Central memory CD4-positive, alpha-beta T cell (primary cell): ENCODE measurements around the gene TOP1.
"Not testable (repeated sequence)": the region's sequence is repeated elsewhere in the genome, so short reads cannot be mapped to it uniquely, and the experiment has no call there.

Experiments used
- DNase-seq: peaks from one replicate; pipeline ENCODE4 v3.0.0; 2022

Gene TOP1

DNA sequence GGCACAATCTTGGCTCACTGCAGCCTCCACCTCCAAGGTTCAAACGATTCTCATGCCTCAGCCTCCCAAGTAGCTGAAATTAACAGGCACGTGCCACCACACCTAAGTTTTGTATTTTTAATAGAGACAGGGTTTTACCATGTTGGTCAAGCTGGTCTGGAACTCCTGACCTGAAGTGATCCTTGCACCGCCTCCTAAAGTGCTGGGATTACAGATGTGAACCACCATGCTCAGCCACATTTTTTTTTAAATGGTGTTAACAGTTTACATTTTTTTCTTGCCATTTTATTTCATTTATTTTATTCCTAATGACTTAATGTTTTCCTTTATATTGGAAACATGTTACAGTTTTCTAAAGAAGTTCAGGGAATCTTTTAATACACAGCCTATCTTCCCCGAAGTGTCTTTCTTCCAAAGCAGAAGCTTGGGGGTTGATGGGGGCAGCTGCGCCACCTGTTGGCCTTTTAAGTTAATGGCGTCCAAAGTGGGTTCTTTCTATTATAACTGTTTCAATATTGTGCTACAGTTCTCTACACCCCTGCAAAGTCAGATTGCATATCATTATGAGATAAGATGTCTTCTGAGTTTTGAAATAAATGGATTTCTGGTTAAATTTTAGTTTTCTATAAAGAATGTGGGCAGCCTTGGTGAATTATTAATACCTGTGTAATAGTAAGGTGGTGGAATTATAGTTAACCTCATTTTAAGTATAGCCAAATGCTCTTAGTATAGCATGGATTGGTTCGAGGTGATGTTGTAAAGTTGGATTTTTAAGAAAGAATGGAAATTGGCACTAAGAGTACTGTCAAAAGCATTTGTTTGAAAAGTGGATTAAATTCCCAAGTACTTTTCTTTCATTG is 66.7 kb downstream of the TOP1 start:
- peak; percentile 50 for DNase-seq

DNA sequence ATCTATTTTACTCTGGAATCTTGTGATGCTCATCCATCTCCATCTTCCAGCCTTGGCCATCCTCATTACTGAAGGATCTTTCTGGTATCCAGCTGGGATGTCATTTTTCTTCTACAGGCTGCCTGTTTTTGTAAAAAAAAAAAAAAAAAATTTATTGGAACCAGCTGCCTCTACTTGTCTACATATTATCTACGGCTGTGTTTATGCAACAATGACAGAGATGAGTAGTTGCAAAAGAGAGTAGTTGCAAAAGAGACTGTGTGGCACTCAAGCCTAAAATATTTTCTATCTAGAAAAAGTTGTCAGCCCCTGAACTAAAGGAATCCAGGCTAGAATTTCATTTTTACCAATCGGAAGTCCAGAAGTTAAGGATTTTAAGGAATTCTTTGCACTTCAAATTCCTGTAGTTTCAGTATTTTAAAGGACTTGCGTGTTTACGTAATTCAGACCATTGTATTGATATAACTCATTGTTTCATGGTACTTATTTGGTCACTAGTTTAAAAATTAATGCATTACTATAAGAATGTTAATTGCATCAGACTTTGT is 70.2 kb downstream of the TOP1 start:
- DNase-seq, result no peak

DNA sequence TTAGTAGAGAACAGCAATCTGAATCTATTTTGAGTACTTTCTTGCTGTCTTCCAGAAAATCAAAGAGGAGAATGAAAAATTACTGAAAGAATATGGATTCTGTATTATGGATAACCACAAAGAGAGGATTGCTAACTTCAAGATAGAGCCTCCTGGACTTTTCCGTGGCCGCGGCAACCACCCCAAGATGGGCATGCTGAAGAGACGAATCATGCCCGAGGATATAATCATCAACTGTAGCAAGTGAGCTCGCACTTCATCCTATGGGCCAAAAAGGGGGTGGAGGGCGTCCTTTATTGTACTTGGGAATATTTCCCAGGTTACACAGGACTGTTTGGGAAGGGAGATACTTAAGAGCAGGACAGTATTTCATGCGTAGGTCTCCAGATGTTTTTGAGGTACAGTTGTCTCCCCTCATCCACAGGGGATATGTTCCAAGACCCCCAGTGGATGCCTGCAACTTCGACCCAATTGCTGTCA is 71.4 kb downstream of the TOP1 start:
- no peak for DNase-seq

DNA sequence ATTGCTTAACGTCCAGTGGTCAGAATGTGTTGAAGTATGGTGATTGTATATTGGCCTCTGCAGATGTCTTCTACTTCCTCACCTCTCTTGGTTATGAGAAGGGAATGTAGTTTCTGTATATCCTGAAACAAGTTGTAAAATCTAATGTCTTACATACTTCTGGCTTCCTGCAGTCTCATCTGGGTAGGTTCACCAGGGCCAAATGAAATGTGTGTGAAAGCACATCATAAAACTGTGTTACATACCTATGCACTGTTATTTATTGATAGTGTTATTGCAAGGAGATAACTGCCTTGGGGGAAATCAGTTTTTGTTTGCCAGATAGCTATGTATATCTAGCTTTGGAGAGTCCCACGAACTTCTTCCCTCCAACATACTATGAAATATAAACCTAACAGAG is 73.0 kb downstream of the TOP1 start:
- no peak for DNase-seq

DNA sequence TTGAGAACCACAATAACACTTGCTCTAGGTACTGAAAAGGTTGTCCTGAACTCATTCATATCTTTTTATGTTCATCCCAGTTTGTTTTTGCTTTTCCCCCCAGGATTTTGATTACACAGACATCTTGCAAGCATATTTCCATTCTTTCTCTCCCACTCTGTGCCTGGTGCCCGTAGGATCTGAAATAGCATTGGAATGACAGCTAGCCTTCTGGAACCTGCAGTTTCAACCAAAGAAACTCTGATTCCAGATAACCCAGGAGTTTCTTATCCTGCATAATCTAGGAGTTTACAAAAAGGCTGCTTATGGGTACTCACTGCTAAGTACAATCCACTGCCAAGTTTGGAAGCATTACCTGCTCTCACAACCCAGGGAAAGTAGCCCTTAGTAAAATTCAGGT is 79.9 kb downstream of the TOP1 start:
- DNase-seq, result no peak

DNA sequence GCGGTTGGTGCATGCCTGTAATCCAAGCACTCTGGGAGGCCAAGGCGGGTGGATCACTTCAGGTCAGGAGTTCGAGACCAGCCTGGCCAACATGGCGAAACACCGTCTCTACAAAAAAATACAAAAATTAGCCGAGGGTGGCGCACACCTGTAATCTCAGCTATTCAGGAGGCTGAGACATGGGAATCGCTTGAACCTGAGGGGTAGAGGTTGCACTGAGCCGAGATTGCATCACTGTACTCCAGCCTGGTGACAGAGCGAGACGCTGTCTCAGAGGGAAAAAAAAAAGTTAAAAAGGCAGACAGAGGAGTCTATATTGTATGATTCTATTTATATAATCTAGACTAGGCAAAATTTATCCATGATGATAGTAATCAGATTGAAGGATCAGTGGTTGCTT is 81.4 kb downstream of the TOP1 start:
- DNase-seq, result no peak

DNA sequence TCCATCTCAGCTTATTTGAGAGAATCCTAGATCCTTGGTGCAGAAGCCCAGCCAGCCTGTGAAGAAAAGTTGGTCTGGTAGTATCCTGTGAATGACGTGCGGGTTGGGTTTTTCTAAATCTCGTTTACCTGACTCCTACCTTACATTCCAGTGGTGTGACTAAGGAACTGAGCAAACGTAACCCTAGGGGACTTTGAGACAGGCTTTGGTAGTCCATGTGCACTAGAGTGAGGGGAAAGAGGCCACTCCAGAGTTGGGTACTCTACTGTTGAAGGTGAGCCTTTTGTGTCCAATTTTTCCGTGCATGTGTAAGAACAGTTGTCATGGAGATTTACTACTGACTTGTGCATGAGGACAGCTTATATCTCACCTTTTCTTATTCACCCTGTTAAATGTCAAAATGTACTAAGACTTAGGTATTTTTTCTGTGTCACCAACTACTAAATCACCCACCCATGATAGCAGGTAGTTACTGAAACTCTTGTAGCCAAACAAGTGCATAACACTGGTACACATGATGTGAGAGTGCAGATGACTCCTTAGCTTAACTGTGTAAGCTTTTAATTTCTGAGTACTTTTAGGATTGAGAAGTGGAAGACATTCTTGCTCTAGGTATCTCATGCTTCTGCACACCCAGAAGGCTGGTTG is 82.4 kb downstream of the TOP1 start:
- no peak for DNase-seq

DNA sequence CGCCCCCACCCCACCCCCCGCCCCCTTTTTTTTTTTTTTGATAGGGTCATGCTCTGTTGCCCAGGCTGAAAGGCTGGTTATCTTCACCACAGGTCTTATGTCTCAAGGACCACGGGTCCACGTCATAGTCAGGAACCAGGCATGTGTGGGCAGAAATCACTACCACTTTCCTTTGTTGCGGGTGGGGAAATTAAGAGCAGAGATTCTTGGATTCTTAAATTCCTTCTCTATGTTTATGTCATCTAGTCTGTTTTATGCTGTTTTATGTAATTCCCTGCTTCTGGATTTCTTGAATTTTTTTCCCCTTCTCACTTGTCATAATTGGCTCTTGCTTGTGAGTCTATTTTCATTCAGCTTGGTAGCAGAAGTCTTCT is 82.9 kb downstream of the TOP1 start:
- DNase-seq, result no peak

DNA sequence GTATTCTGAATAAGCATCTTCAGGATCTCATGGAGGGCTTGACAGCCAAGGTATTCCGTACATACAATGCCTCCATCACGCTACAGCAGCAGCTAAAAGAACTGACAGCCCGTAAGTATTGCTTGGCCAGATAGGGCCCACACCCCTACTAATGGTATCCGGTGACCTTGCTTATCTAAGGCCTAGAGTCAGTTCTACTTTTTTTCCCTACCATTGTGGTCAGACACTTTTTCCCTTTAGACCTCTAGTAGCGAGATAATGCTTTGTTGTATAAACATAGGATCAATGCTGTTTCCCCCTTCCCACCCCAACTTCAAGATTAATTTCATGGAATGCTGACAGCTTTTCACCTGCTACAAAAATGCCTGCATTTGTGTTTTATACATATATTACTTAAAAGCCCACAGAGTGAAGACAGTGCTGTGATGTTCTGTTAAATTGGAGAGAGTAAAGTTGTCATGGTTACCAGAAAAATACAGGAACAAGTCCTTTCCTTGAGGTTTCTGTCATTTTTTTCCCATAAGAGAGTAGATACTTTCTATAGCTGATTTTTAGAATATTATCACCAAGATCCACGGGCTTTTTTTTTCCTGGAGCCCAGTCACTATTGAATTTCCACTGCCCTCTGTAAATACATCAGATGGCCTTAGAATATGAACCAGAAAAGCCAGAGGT is 87.8 kb downstream of the TOP1 start:
- no peak for DNase-seq

DNA sequence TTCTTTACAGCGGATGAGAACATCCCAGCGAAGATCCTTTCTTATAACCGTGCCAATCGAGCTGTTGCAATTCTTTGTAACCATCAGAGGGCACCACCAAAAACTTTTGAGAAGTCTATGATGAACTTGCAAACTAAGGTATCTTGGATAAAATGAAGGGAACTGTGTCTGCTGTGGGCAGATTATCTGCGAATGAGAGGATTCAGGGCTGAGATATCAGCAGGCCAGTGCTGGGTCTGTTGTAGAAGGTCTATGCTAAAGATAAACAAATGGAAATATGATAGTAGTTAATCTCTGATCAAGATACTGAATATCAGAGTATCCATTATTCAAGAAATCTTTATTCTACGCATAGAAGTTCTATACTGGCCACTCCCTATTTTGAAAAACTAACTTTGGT is 89.5 kb downstream of the TOP1 start:
- DNase-seq, result not testable (repeated sequence)

DNA sequence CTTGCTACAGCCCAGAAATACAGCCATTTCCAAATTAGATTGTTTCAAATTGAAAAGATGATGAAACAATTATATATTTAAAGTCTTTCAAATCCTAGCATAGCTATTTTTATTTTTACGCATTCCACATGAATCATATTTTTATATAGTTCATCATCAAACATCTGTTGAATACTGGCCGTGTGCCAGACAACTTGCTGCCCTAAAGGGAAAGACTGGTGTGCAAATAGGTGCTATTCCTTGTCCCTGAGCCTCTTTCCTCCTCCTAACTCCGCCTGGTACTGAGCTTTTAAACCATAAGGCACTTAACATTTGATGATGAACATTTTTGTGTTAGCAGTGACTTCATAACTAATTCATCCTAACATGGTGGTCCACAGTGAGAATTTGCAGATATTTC is 90.0 kb downstream of the TOP1 start:
- DNase-seq, result no peak

DNA sequence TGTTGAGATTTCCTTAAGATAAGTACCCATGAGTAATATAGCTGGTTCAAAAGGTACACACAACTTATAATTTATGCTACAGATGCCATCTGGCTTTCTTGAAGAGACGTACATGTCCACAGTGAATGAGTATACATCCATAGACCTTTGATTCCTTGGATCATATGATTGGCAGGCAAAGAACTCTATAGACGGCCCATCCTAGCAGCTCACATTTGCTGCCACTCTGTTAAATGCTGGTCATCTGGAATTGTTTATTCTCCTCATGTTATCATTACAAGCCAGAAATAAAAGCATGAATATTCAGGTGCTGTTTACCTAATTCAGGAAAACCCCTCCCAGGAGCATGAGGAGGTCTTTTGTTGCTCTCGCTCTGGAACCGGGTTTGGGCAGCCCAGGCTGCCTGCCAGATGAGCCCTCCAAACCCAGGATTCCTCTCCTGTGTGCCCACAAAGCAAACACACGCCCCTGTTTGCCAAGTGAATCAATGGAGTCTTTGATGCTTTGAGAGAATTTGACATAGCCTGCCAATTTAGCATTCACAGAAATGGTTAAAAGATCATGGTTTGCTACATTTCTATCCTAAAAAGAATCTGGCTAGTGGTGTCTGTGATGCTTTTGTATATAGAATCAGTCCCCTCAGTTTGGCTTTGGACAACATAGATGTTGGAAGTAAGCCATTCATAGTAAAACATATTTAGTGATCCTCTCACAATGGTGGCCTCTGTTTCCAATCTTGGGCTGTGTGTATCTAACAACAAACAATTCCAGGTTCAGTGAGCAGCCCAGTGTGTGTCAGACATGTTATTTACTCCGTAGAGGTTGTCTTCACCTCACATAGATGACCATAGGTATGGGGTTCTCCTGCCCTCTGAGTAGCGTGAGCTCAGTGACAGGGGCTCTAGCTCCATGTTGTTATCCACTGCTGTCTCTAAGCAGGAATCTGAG is 91.3 kb downstream of the TOP1 start:
- DNase-seq, result no peak

DNA sequence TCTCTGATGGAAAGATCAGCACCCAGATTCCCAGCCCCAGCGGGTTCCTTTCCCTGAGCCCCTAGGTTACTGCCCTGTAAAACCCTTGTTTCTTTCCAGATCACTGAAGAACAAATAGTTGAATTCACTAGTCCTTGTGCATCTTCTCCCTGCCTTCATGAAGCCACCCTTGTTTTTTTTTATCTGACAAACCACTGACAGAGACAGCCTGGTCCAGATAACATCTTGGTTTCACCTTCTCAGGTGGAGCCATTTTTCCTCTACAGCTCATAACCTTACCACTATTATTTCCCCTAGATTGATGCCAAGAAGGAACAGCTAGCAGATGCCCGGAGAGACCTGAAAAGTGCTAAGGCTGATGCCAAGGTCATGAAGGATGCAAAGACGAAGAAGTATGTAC is 92.8 kb downstream of the TOP1 start:
- no peak for DNase-seq

DNA sequence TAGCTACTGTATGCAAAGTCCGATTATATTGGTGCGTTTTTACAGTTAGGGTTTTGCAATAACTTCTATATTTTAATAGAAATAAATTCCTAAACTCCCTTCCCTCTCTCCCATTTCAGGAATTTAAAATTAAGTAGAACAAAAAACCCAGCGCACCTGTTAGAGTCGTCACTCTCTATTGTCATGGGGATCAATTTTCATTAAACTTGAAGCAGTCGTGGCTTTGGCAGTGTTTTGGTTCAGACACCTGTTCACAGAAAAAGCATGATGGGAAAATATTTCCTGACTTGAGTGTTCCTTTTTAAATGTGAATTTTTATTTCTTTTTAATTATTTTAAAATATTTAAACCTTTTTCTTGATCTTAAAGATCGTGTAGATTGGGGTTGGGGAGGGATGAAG is 95.0 kb downstream of the TOP1 start:
- no peak for DNase-seq

DNA sequence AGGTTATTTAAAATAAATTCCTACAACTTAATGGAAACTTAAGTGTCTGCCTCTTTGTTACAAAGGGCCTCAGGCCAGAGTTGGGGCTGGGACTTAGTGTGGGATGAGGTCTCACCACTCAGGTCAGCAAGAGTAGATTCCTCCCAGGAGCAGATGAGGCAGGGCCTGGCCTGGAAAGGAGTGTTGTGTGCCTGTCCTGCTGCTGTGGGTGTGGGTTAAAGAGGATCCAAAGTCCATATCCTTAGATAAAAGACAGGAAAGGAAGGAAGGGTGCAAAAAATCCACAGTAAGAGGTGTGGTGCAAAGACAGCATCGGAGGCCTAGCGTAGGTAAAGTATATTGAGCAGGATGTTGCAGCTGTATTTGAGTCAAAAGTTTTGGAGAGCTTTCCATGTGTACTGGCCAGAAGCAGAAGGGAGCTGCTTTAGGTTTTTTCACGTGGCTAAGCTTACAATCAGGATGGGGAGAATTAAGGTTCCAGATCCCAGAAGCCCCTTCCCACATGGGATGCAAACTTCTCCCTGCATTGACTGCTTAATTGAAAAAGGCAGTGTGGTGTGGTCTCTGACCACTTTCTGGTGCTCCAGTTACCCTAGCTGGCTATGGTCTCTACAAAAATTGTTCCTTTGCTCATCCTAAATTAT is 96.0 kb downstream of the TOP1 start:
- no peak for DNase-seq

DNA sequence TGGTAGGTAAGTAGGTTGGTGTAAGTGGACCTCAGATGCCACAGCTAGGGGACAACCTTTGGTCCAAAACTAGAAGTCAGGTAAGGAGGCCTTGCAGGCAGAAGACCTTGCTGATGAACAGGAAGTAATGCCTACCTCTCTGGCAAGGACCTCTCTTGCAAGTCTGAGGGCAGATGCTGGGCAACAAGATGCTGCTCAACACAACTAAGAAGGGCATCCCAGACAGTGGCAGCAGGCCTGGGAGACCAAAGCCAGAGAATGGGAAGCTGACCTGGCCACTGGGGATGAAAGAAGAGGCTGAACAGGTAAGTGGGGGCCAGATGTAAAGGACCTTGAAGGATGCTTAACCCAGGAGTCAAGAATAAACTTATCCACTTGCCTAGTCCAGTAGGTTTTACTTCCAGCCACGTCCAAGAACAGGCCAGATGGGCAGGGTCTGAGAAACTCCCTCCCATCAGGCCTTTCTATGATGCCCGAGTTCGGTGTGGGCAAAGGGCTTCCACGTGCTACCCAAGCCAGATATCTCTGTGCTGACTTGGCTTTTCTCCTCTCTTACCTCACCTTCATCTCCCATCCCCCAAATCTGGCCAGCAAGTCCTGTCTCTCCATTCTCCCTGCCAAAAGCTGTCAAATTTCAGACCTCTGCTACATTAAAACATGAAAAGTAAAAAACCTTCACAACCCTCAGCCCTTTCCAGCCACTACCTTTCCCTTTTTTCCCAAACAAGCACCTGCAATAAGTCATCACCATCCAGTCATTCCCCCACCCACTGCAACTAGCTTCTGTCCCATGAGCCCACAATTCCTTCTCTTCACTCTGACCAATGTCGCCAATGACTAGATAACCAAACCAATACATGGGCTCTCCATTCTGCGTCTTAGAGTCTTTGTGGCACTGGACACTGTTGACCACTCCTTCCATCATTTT is 97.2 kb downstream of the TOP1 start:
- no peak for DNase-seq

DNA sequence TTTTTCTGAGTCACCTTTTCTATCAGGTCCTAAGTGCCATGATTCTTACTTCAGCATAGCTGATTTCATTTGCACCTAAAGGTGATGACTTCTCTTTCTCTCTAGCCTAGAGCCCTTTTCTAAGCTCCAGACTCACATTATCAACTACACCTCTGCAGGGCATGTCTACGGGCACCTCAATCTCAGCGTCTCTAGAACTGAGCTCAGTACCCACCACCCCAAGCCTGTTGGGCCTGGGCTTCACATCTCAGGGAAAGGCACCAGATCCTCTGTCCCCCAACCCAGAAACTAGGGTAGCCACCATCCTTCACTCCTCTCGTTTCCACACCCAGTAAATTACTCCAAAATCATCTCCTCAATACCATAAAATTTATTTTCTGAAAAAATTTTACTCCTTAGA is 98.1 kb downstream of the TOP1 start:
- DNase-seq, result no peak

DNA sequence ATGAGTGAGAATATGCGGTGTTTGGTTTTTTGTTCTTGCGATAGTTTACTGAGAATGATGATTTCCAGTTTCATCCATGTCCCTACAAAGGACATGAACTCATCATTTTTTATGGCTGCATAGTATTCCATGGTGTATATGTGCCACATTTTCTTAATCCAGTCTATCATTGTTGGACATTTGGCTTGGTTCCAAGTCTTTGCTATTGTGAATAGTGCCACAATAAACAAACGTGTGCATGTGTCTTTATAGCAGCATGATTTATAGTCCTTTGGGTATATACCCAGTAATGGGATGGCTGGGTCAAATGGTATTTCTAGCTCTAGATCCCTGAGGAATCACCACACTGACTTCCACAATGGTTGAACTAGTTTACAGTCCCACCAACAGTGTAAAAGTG is 99.7 kb downstream of the TOP1 start:
- not testable (repeated sequence) for DNase-seq

DNA sequence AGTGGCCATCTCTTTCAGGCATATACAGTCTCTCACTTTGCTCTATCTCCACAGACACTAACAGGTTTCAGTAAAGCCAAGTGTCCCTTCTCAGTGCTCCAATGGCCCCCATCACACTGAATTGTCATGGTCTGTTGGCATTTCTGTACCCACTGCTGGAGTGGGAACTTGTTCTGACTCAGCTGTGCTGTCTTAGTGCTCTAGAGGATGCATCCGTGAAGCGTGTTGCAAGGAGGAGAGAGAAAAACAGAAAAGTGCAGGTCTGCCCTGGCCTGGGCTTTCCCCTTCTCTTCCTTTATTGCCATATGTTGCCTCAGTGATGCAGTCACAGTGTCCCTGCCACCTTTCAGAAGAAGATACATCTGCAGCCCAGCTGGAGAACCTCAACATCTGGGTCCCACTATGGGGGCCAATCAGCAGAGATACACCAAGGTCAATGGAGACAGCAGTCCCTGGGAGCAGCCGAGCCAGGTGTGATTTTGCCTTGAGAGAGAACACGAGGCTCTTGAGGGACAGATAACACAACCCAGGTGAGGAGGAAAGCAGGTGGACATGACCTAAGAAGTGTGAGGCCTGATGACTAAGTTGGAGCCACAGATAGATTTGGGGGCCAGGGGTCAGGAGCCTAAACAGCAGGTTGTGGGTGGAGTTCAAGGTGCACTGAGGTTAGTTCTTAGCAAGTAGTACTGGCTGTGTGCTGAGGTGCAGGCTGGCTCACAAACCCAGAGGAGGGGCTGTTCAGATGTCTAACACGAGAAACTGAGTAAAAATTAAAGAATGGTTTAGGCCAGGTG is 103.2 kb downstream of the TOP1 start:
- no peak for DNase-seq

DNA sequence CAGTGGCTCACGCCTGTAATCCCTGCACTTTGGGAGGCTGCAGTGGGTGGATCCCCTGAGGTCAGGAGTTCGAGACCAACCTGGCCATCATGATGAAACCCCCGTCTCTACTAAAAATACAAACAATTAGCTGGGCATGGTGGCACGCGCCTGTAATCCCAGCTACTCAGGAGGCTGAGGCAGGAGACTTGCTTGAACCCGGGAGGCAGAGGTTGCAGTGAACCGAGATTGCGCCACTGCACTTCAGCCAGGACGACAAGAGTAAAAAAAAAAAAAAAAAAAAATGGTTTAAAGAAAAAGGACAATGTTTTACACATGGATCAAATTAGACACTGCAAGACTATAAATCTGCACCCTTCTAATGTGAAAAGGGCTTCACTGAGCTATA is 103.8 kb downstream of the TOP1 start:
- DNase-seq, result not testable (repeated sequence)
